Natural killer cell (primary cell): Measurements from ENCODE around the gene FHOD3. TPM values are rescaled to one million over a fixed set of nuclear protein-coding genes. Genes with fewer than 3 reads are reported as not detected.
A peak's percentile ranks its signal among the peaks of the same experiment; 100 is the strongest.

Experiments used
- ATAC-seq, 3 donors: fragments of 150-1000 bp in 2 of 3; fragments of 200-7000 bp in 1 of 3; cut with Tn5 transposase; 1 replicate in 1 of 3; 2 replicates in 2 of 3; pipeline ENCODE4 v1.10.0; 2021; ENCODE audit warnings: mild to moderate bottlenecking in 2 of 3, moderate library complexity in 2 of 3
- DNase-seq, 2 donors: peaks; one replicate each; pipeline versions ENCODE4 v3.0.0 to v3.0.0-alpha.2; 2013 to 2021; ENCODE audit warnings: mixed read lengths in 1 of 2
- H3K27ac ChIP-seq: one replicate; pipeline ENCODE4 v1.5.1; 2013; ENCODE audit warnings: mild to moderate bottlenecking, low read length
- H3K27me3 ChIP-seq: one replicate; pipeline ENCODE4 v1.6.1; 2013; ENCODE audit warnings: low read length; ENCODE audit not compliant: control insufficient read depth, insufficient read depth
- H3K36me3 ChIP-seq: one replicate; pipeline ENCODE4 v1.6.1; 2013; ENCODE audit warnings: low read length; ENCODE audit not compliant: control insufficient read depth, insufficient read depth
- H3K4me1 ChIP-seq: one replicate; pipeline ENCODE4 v1.6.1; 2013; ENCODE audit warnings: low read length; ENCODE audit not compliant: control insufficient read depth, insufficient read depth
- H3K4me3 ChIP-seq: one replicate; pipeline ENCODE4 v1.5.1; 2013; ENCODE audit warnings: low read length
- H3K9me3 ChIP-seq: one replicate; pipeline ENCODE4 v1.6.1; 2013; ENCODE audit warnings: low read length; ENCODE audit not compliant: control insufficient read depth, insufficient read depth
- H3K27ac Mint-ChIP-seq, 2 donors: one replicate each; pipeline ENCODE4 v1.8.0; 2022; ENCODE audit warnings: mild to moderate bottlenecking in 2 of 2, mixed read lengths in 2 of 2, moderate library complexity in 1 of 2
- H3K27me3 Mint-ChIP-seq, 2 donors: one replicate each; pipeline ENCODE4 v1.8.0; 2022; ENCODE audit warnings: low read depth in 2 of 2, mixed read lengths in 2 of 2
- H3K36me3 Mint-ChIP-seq: one replicate; pipeline ENCODE4 v1.8.0; 2022; ENCODE audit warnings: mixed read lengths
- H3K4me1 Mint-ChIP-seq, 2 donors: one replicate each; pipeline ENCODE4 v1.8.0; 2022; ENCODE audit warnings: mixed read lengths in 2 of 2
- H3K4me3 Mint-ChIP-seq: one replicate; pipeline ENCODE4 v1.8.0; 2022; ENCODE audit warnings: mild to moderate bottlenecking, moderate library complexity, mixed read lengths
- H3K9me3 Mint-ChIP-seq, 2 donors: one replicate each; pipeline ENCODE4 v1.8.0; 2022; ENCODE audit warnings: mixed read lengths in 2 of 2
- CTCF ChIP-seq: fragments of 200-600 bp; IDR thresholded peaks from one replicate; pipeline ENCODE4 v1.8.0; 2022; ENCODE audit warnings: antibody characterized with exemption
- WGBS: methylation state at CpG from one replicate; pipeline ENCODE4 v1.1.7; 2013; ENCODE audit warnings: missing lambda C conversion rate; ENCODE audit not compliant: insufficient coverage; 5-methylcytosine and 5-hydroxymethylcytosine counted together
- intact Hi-C: fragments of 100-400 bp; cut with micrococcal nuclease; formaldehyde crosslinking; loops from one replicate; pipeline ENCODE4 v1.14.2; 2022
- total RNA-seq, 4 donors: library from RNA; stranded (reverse); fragments of 120-200 nt in 1 of 4; gene quantifications; one replicate each; pipeline versions ENCODE4 v1.2.3 to v1.2.4, GENCODE V29; 2013 to 2022

Gene FHOD3
- total RNA-seq, 3 donors from 2014 or later (not counting 1 experiment from before 2014, with no cell fraction given), result not detected

GRCh38 chr18:36783792-36784191 lies 486.3 kb downstream of the FHOD3 start:
- ATAC-seq (no peak), DNase-seq (no peak)
- no peak for TF ChIP-seq CTCF
- Mint-ChIP-seq H3K27me3 (no peaks in the 10 kb centered on the region), H3K4me1 (no peaks in the 10 kb centered on the region), H3K4me3 (no peak overlapping the region), H3K27ac (no peak overlapping the region), H3K9me3 (no peaks in the 10 kb centered on the region), H3K36me3 (no peaks in the 10 kb centered on the region)
- H3K4me1 ChIP-seq, result no peaks in the 10 kb centered on the region
- no peaks in the 10 kb centered on the region for H3K27me3 ChIP-seq
- peaks cover 3% of the 10 kb centered on the region for H3K36me3 ChIP-seq
- 96% methylated on average over 5 of the region's 5 CpGs for WGBS
- no peak overlapping the region for H3K4me3 ChIP-seq
- H3K27ac ChIP-seq, result no peak overlapping the region
- H3K9me3 ChIP-seq, result no peaks in the 10 kb centered on the region
- intact Hi-C loops, result no loop called here

GRCh38 chr18:36786686-36787085 lies 489.2 kb downstream of the FHOD3 start:
- Histone ChIP-seq H3K4me1 (no peaks in the 10 kb centered on the region), H3K27me3 (no peaks in the 10 kb centered on the region), H3K4me3 (no peak overlapping the region), H3K9me3 (no peaks in the 10 kb centered on the region), H3K36me3 (peaks cover 11% of the 10 kb centered on the region), H3K27ac (no peak overlapping the region)
- ATAC-seq (no peak), DNase-seq (no peak)
- no peaks in the 10 kb centered on the region for H3K9me3 Mint-ChIP-seq
- intact Hi-C loops, result no loop called here
- H3K4me3 Mint-ChIP-seq, result no peak overlapping the region
- no peaks in the 10 kb centered on the region for H3K27me3 Mint-ChIP-seq
- no peak overlapping the region for H3K27ac Mint-ChIP-seq
- H3K4me1 Mint-ChIP-seq, result no peaks in the 10 kb centered on the region
- 96% methylated on average over 4 of the region's 4 CpGs for WGBS
- no peak for TF ChIP-seq CTCF
- H3K36me3 Mint-ChIP-seq, result no peaks in the 10 kb centered on the region

GRCh38 chr18:36792634-36793283 lies 495.2 kb downstream of the FHOD3 start:
- WGBS, result 99% methylated on average over 4 of the region's 4 CpGs
- intact Hi-C loops, result no loop called here
- Mint-ChIP-seq H3K36me3 (peaks cover 13% of the 10 kb centered on the region), H3K27ac (peak overlapping the region in 1 of 2 donors; percentile 6), H3K9me3 (no peaks in the 10 kb centered on the region), H3K4me3 (no peak overlapping the region), H3K4me1 (no peaks in the 10 kb centered on the region), H3K27me3 (no peaks in the 10 kb centered on the region)
- no peak for DNase-seq
- no peak for ATAC-seq
- H3K4me3 ChIP-seq, result no peak overlapping the region
- H3K27me3 ChIP-seq, result no peaks in the 10 kb centered on the region
- no peaks in the 10 kb centered on the region for H3K4me1 ChIP-seq
- no peak overlapping the region for H3K27ac ChIP-seq
- TF ChIP-seq CTCF, result no peak
- H3K36me3 ChIP-seq, result peaks cover 42% of the 10 kb centered on the region
- H3K9me3 ChIP-seq, result no peaks in the 10 kb centered on the region
